Left colon (tissue), 2 donors: ENCODE data around the gene RTKN2. TPM values are rescaled to one million over a fixed set of nuclear protein-coding genes. Genes with fewer than 3 reads are reported as not detected.

ENCODE experiments used
- ATAC-seq: fragments of 200-7000 bp; cut with Tn5 transposase; one replicate; pipeline ENCODE4 v1.9.1; 2020; ENCODE audit warnings: mild to moderate bottlenecking, moderate library complexity
- DNase-seq, 2 donors: peaks; one replicate each; pipeline ENCODE4 v3.0.0-alpha.2; 2020
- intact Hi-C, 2 donors: fragments of 100-400 bp; cut with DNase I in 1 of 2; cut with micrococcal nuclease in 1 of 2; formaldehyde crosslinking; loops; one replicate each; pipeline versions ENCODE4 v1.11.2 to v1.14.0; 2022; cut with DNase I, micrococcal nuclease
- total RNA-seq, 2 donors: library from RNA; stranded (reverse); fragmentation: NEBNext Ultra II Directional; extraction: Animal tissue kit (Norgen Biotek cat#: 25700); gene quantifications; one replicate each; pipeline ENCODE4 v1.2.1, GENCODE V29; 2021
- donor health status: DM: no; HTN: no; CAD: no.
- donor health status: DM: yes; HTN: yes; CAD: no.

RTKN2 gene
- total RNA-seq, 2 donors from 2014 or later: 1.1 to 2.5 TPM

GRCh38 chr10:62157601-62158000 is 111.0 kb downstream of the RTKN2 start:
- intact Hi-C loops: no loop called here
- ATAC-seq (no peak), DNase-seq (no peak)

- ATAC-seq (no peak), DNase-seq (no peak)
- intact Hi-C loops: no loop called here
Measured at GRCh38 chr10:62155054-62155680, 113.5 kb downstream of the RTKN2 start.

- intact Hi-C loops: no loop called here
- ATAC-seq (peak; percentile 100), DNase-seq (peak; percentile 13 to 34)
Measured at GRCh38 chr10:62154231-62154630, 114.4 kb downstream of the RTKN2 start.

- no peak for ATAC-seq
- no peak for DNase-seq
- intact Hi-C loops: no loop called here
Measured at GRCh38 chr10:62153191-62153590, 115.5 kb downstream of the RTKN2 start.

GRCh38 chr10:62149621-62150020 is 119.0 kb downstream of the RTKN2 start:
- intact Hi-C loops: no loop called here
- ATAC-seq (no peak), DNase-seq (no peak)

GRCh38 chr10:62148155-62148554 is 120.5 kb downstream of the RTKN2 start:
- intact Hi-C loops: no loop called here
- ATAC-seq (no peak), DNase-seq (no peak)

- ATAC-seq (no peak), DNase-seq (no peak)
- intact Hi-C loops: no loop called here
Measured at GRCh38 chr10:62147425-62147824, 121.2 kb downstream of the RTKN2 start.

GRCh38 chr10:62136931-62137330 is 131.7 kb downstream of the RTKN2 start:
- DNase-seq: no peak
- intact Hi-C loops: no loop called here
- no peak for ATAC-seq

GRCh38 chr10:62133618-62134017 is 135.0 kb downstream of the RTKN2 start:
- no peak for ATAC-seq
- no peak for DNase-seq
- intact Hi-C loops: no loop called here

Other genes with a start within 250 kb of the RTKN2 start
- not detected for gene ZNF365, start 105.5 kb upstream of the RTKN2 start, total RNA-seq